HEK293 (cell line): ENCODE results near the gene PITPNM3.

Experiments used
- GLI4 ChIP-seq: fragments of 450-650 bp; formaldehyde crosslinking; IDR thresholded peaks from 2 replicates; pipeline ENCODE4 v1.5.1; 2016; ENCODE audit warnings: missing biosample characterization, missing genetic modification characterization
- MYNN ChIP-seq: fragments of 450-650 bp; formaldehyde crosslinking; IDR thresholded peaks from 2 replicates; pipeline ENCODE4 v1.5.1; 2016; ENCODE audit warnings: missing biosample characterization, missing genetic modification characterization, borderline replicate concordance
- ZFP3 ChIP-seq: fragments of 450-650 bp; formaldehyde crosslinking; IDR thresholded peaks from 2 replicates; pipeline ENCODE4 v1.5.1; 2016; ENCODE audit warnings: low read depth, missing biosample characterization, missing genetic modification characterization
- ZNF112 ChIP-seq: fragments of 450-650 bp; formaldehyde crosslinking; IDR thresholded peaks from 2 replicates; pipeline ENCODE4 v1.5.0; 2017; ENCODE audit warnings: missing biosample characterization, missing genetic modification characterization
- ZNF311 ChIP-seq: fragments of 450-650 bp; formaldehyde crosslinking; IDR thresholded peaks from 2 replicates; pipeline ENCODE4 v1.5.1; 2017; ENCODE audit warnings: missing biosample characterization, missing genetic modification characterization, borderline replicate concordance
- ZNF324 ChIP-seq: fragments of 450-650 bp; formaldehyde crosslinking; IDR thresholded peaks from 2 replicates; pipeline ENCODE4 v1.5.1; 2016; ENCODE audit warnings: missing biosample characterization, missing genetic modification characterization
- ZNF423 ChIP-seq: fragments of 450-650 bp; formaldehyde crosslinking; IDR thresholded peaks from 2 replicates; pipeline ENCODE4 v1.5.1; 2016; ENCODE audit warnings: missing biosample characterization, missing genetic modification characterization
- ZNF561 ChIP-seq: fragments of 450-650 bp; IDR thresholded peaks from 2 replicates; pipeline ENCODE4 v1.5.1; 2018; ENCODE audit warnings: missing biosample characterization, missing genetic modification characterization, borderline replicate concordance
- ZSCAN23 ChIP-seq: fragments of 450-650 bp; formaldehyde crosslinking; IDR thresholded peaks from 2 replicates; pipeline ENCODE4 v1.5.1; 2016; ENCODE audit warnings: missing biosample characterization, missing genetic modification characterization
- TF ChIP-seq, protein P1 (sequence below): fragments of 450-650 bp; formaldehyde crosslinking; IDR thresholded peaks from 2 replicates; pipeline ENCODE4 v1.5.1; 2016; ENCODE audit warnings: missing biosample characterization, missing genetic modification characterization
- TF ChIP-seq, protein P2 (sequence below): fragments of 450-650 bp; formaldehyde crosslinking; IDR thresholded peaks from 2 replicates; pipeline ENCODE4 v1.5.1; 2016; ENCODE audit warnings: missing biosample characterization, missing genetic modification characterization
- TF ChIP-seq, protein P3 (sequence below): fragments of 450-650 bp; formaldehyde crosslinking; optimal IDR thresholded peaks from 2 replicates; pipeline ENCODE3; 2016; ENCODE audit warnings: missing biosample characterization, mild to moderate bottlenecking, missing genetic modification characterization

GRCh38 chr17:6523809-6524355, 32.5 kb downstream of the PITPNM3 start:
- no peak for TF ChIP-seq ZSCAN23 (tag by site-specific recombination)
- TF ChIP-seq, protein P1, sequence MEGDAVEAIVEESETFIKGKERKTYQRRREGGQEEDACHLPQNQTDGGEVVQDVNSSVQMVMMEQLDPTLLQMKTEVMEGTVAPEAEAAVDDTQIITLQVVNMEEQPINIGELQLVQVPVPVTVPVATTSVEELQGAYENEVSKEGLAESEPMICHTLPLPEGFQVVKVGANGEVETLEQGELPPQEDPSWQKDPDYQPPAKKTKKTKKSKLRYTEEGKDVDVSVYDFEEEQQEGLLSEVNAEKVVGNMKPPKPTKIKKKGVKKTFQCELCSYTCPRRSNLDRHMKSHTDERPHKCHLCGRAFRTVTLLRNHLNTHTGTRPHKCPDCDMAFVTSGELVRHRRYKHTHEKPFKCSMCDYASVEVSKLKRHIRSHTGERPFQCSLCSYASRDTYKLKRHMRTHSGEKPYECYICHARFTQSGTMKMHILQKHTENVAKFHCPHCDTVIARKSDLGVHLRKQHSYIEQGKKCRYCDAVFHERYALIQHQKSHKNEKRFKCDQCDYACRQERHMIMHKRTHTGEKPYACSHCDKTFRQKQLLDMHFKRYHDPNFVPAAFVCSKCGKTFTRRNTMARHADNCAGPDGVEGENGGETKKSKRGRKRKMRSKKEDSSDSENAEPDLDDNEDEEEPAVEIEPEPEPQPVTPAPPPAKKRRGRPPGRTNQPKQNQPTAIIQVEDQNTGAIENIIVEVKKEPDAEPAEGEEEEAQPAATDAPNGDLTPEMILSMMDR (tag by site-specific recombination), result no peak
- no peak for TF ChIP-seq ZNF311 (tag by site-specific recombination)
- TF ChIP-seq, protein P2, sequence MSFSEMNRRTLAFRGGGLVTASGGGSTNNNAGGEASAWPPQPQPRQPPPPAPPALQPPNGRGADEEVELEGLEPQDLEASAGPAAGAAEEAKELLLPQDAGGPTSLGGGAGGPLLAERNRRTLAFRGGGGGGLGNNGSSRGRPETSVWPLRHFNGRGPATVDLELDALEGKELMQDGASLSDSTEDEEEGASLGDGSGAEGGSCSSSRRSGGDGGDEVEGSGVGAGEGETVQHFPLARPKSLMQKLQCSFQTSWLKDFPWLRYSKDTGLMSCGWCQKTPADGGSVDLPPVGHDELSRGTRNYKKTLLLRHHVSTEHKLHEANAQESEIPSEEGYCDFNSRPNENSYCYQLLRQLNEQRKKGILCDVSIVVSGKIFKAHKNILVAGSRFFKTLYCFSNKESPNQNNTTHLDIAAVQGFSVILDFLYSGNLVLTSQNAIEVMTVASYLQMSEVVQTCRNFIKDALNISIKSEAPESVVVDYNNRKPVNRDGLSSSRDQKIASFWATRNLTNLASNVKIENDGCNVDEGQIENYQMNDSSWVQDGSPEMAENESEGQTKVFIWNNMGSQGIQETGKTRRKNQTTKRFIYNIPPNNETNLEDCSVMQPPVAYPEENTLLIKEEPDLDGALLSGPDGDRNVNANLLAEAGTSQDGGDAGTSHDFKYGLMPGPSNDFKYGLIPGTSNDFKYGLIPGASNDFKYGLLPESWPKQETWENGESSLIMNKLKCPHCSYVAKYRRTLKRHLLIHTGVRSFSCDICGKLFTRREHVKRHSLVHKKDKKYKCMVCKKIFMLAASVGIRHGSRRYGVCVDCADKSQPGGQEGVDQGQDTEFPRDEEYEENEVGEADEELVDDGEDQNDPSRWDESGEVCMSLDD (tag by site-specific recombination), result no peak
- no peak for TF ChIP-seq ZNF112 (tag by site-specific recombination)
- TF ChIP-seq, protein P3, sequence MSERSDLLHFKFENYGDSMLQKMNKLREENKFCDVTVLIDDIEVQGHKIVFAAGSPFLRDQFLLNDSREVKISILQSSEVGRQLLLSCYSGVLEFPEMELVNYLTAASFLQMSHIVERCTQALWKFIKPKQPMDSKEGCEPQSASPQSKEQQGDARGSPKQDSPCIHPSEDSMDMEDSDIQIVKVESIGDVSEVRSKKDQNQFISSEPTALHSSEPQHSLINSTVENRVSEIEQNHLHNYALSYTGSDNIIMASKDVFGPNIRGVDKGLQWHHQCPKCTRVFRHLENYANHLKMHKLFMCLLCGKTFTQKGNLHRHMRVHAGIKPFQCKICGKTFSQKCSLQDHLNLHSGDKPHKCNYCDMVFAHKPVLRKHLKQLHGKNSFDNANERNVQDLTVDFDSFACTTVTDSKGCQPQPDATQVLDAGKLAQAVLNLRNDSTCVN, result no peak
- no peak for TF ChIP-seq ZNF324 (tag by site-specific recombination)
- no peak for TF ChIP-seq MYNN
- no peak for TF ChIP-seq ZNF423 (tag by site-specific recombination)
- no peak for TF ChIP-seq ZNF561 (tag by site-specific recombination)
- no peak for TF ChIP-seq GLI4 (tag by site-specific recombination)
- no peak for TF ChIP-seq ZFP3 (tag by site-specific recombination)
